Esophagus muscularis mucosa (tissue), 3 donors: ENCODE measurements around the gene PLD4.

Experiments used
- POLR2A ChIP-seq: fragments of 450-650 bp; IDR thresholded peaks from one replicate; pipeline ENCODE4 v1.6.1; 2017; ENCODE audit warnings: antibody characterized with exemption, moderate library complexity, mild to moderate bottlenecking, low read depth
- TF ChIP-seq, protein P1 (sequence below), 3 experiments: fragments of 200-600 bp in 2 of 3; fragments of 450-650 bp in 1 of 3; sonication (generic) in 2 of 3; IDR thresholded peaks; one replicate each; pipeline ENCODE4 v1.5.1; 2017 to 2019; ENCODE audit warnings: antibody characterized with exemption in 3 of 3, mild to moderate bottlenecking in 2 of 3, moderate library complexity in 1 of 3

DNA sequence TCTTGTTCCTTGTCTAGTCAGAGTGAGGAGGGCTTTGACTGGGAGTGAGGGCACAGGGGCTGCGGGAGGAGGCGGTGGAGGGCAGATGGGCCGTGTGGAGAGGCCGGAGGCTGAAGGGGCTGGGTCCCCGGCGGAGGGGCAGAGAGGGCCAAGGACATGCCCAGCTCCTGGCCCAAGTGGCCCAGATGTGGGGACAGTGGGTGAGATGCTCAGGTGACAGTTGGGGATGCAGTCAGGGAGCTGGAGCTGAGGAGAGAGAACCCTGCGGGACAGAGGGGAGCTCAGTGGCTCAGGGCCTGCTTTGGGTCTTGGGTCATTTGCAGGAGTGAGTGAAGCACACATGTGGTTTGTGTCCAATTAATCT, 26.5 kb upstream of the PLD4 start:
- TF ChIP-seq, protein P1, sequence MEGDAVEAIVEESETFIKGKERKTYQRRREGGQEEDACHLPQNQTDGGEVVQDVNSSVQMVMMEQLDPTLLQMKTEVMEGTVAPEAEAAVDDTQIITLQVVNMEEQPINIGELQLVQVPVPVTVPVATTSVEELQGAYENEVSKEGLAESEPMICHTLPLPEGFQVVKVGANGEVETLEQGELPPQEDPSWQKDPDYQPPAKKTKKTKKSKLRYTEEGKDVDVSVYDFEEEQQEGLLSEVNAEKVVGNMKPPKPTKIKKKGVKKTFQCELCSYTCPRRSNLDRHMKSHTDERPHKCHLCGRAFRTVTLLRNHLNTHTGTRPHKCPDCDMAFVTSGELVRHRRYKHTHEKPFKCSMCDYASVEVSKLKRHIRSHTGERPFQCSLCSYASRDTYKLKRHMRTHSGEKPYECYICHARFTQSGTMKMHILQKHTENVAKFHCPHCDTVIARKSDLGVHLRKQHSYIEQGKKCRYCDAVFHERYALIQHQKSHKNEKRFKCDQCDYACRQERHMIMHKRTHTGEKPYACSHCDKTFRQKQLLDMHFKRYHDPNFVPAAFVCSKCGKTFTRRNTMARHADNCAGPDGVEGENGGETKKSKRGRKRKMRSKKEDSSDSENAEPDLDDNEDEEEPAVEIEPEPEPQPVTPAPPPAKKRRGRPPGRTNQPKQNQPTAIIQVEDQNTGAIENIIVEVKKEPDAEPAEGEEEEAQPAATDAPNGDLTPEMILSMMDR (IDR thresholded peaks at IDR 0.05) = no peak
- TF ChIP-seq POLR2A = no peak
